Subcutaneous abdominal adipose tissue (tissue), 5 donors: ENCODE data around the gene APBB2.

Experiments
- H3K27ac ChIP-seq: one replicate; pipeline ENCODE4 v1.7.0; 2013; ENCODE audit warnings: low read depth, mild to moderate bottlenecking, inconsistent platforms, low read length, moderate library complexity
- H3K27me3 ChIP-seq, 5 donors: one replicate each; pipeline ENCODE4 v1.7.0; 2013; ENCODE audit warnings: low read length in 5 of 5, inconsistent platforms in 1 of 5; ENCODE audit not compliant: control insufficient read depth in 5 of 5, insufficient read depth in 4 of 5
- H3K36me3 ChIP-seq, 5 donors: one replicate each; pipeline ENCODE4 v1.7.0; 2013; ENCODE audit warnings: low read length in 5 of 5; ENCODE audit not compliant: control insufficient read depth in 5 of 5, insufficient read depth in 5 of 5
- H3K4me1 ChIP-seq, 5 donors: one replicate each; pipeline ENCODE4 v1.7.0; 2013; ENCODE audit warnings: low read length in 5 of 5, mild to moderate bottlenecking in 3 of 5, moderate library complexity in 1 of 5; ENCODE audit not compliant: control insufficient read depth in 5 of 5, insufficient read depth in 5 of 5
- H3K4me3 ChIP-seq, 5 donors: one replicate each; pipeline ENCODE4 v1.7.0; 2013; ENCODE audit warnings: low read length in 5 of 5, low read depth in 1 of 5
- H3K9ac ChIP-seq, 5 donors: one replicate each; pipeline ENCODE4 v1.7.0; 2013; ENCODE audit warnings: low read length in 5 of 5, mild to moderate bottlenecking in 4 of 5, moderate library complexity in 3 of 5
- H3K9me3 ChIP-seq, 5 donors: one replicate each; pipeline ENCODE4 v1.7.0; 2013; ENCODE audit warnings: low read length in 5 of 5; ENCODE audit not compliant: control insufficient read depth in 5 of 5
- donor health status: healthy.
- donor health status: healthy.
- donor health status: healthy.
- donor health status: healthy.
- donor health status: healthy.

APBB2 gene

GRCh38 chr4:40769266-40769665, 445.1 kb downstream of the APBB2 start:
- H3K27me3 ChIP-seq = no peaks in the 10 kb centered on the region
- no peaks in the 10 kb centered on the region for H3K9me3 ChIP-seq
- no peak overlapping the region for H3K4me3 ChIP-seq
- no peaks in the 10 kb centered on the region for H3K36me3 ChIP-seq
- H3K4me1 ChIP-seq = no peaks in the 10 kb centered on the region
- no peak overlapping the region for H3K27ac ChIP-seq
- H3K9ac ChIP-seq = no peak overlapping the region

- no peak overlapping the region for H3K9ac ChIP-seq
- H3K27me3 ChIP-seq = no peaks in the 10 kb centered on the region
- H3K9me3 ChIP-seq = no peaks in the 10 kb centered on the region
- no peak overlapping the region for H3K27ac ChIP-seq
- H3K4me1 ChIP-seq = no peaks in the 10 kb centered on the region
- no peak overlapping the region for H3K4me3 ChIP-seq
- no peaks in the 10 kb centered on the region for H3K36me3 ChIP-seq
These were observed 451.1 kb downstream of the APBB2 start for GRCh38 chr4:40763228-40763716.
